Measurements from ENCODE around the gene GGACT. TPM values are rescaled to one million over a fixed set of nuclear protein-coding genes. Genes with fewer than 3 reads are reported as not detected.

Gene GGACT
- total RNA-seq = 10 to 100 TPM in 2 of 4 donors, 1 to 10 TPM in 2; 8.8 to 37.4 (median 9.7) TPM

GRCh38 chr13:100588331-100589177, at the start of gene GGACT:
Gene GGACT, minus strand, starts transcription at chr13:100588789. Its CDS starts 56,198 bp downstream, at chr13:100532591.
- Histone ChIP-seq H3K9me3 (no peaks in the 10 kb centered on the region), H3K27ac (peak within 1 kb of the TSS; percentile 75 to 89 (median 82)), H3K36me3 (no peaks in the 10 kb centered on the region), H3K4me3 (peak within 1 kb of the TSS; percentile 68 to 92 (median 80)), H3K4me1 (peaks cover 0 to 7% (median 0%) of the 10 kb centered on the region in 4 donors), H3K27me3 (no peaks in the 10 kb centered on the region)
- peak; percentile 76 to 89 (median 88) for DNase-seq
- peak in 1 of 2 donors; percentile 57 for TF ChIP-seq POLR2A (IDR thresholded peaks at IDR 0.05)
- peak; percentile 63 to 88 (median 86) for TF ChIP-seq CTCF (IDR thresholded peaks at IDR 0.05)

GRCh38 chr13:100637796-100638195, 49.2 kb upstream of the GGACT start:
- Histone ChIP-seq H3K36me3 (peaks cover 0 to 67% (median 5%) of the 10 kb centered on the region in 3 donors), H3K27ac (no peak overlapping the region), H3K4me3 (no peak overlapping the region), H3K9me3 (no peaks in the 10 kb centered on the region), H3K27me3 (no peaks in the 10 kb centered on the region), H3K4me1 (no peaks in the 10 kb centered on the region)
- no peak for DNase-seq
- TF ChIP-seq CTCF (IDR thresholded peaks at IDR 0.05) = no peak
- no peak for TF ChIP-seq POLR2A (IDR thresholded peaks at IDR 0.05)

- no peaks in the 10 kb centered on the region for H3K4me1 ChIP-seq
- no peak for DNase-seq
- no peaks in the 10 kb centered on the region for H3K27me3 ChIP-seq
- H3K9me3 ChIP-seq = no peaks in the 10 kb centered on the region
- no peak for TF ChIP-seq CTCF (IDR thresholded peaks at IDR 0.05)
- no peak for TF ChIP-seq POLR2A (IDR thresholded peaks at IDR 0.05)
- H3K4me3 ChIP-seq = no peak overlapping the region
- H3K27ac ChIP-seq = no peak overlapping the region
- peaks cover 0 to 63% (median 5%) of the 10 kb centered on the region in 3 donors for H3K36me3 ChIP-seq
These were observed 48.8 kb upstream of the GGACT start for GRCh38 chr13:100637380-100637779.

GRCh38 chr13:100636441-100636840, 47.9 kb upstream of the GGACT start:
- H3K36me3 ChIP-seq = peaks cover 0 to 54% (median 1%) of the 10 kb centered on the region in 3 donors
- H3K4me3 ChIP-seq = no peak overlapping the region
- no peaks in the 10 kb centered on the region for H3K27me3 ChIP-seq
- TF ChIP-seq POLR2A (IDR thresholded peaks at IDR 0.05) = no peak
- no peak for TF ChIP-seq CTCF (IDR thresholded peaks at IDR 0.05)
- H3K4me1 ChIP-seq = no peaks in the 10 kb centered on the region
- no peak overlapping the region for H3K27ac ChIP-seq
- no peaks in the 10 kb centered on the region for H3K9me3 ChIP-seq
- no peak for DNase-seq

GRCh38 chr13:100636004-100636403, 47.4 kb upstream of the GGACT start:
- H3K36me3 ChIP-seq = peaks cover 0 to 54% (median 0%) of the 10 kb centered on the region in 3 donors

More at GRCh38 chr13:100636004-100636403, 47.4 kb upstream of the GGACT start:
- DNase-seq = no peak
- no peak for TF ChIP-seq POLR2A (IDR thresholded peaks at IDR 0.05)
- TF ChIP-seq CTCF (IDR thresholded peaks at IDR 0.05) = no peak
- no peak overlapping the region for H3K27ac ChIP-seq
- no peaks in the 10 kb centered on the region for H3K9me3 ChIP-seq
- no peaks in the 10 kb centered on the region for H3K27me3 ChIP-seq
- H3K4me3 ChIP-seq = no peak overlapping the region
- no peaks in the 10 kb centered on the region for H3K4me1 ChIP-seq

Data from Peyer's patch (tissue), 4 donors.